OCI-LY7 (cell line): ENCODE data around the gene DSC1. TPM values are rescaled to one million over a fixed set of nuclear protein-coding genes. Genes with fewer than 3 reads are reported as not detected.

Experiments used
- BruUV-seq: library from RNA; stranded (reverse); fragments of 400-500 nt; replicated peaks from 2 replicates; lab custom pipeline; 2021; lab: Mats Ljungman, UMichigan
- CTCF ChIA-PET: fragments of 300-600 bp; sonication (Branson Sonifier 250); formaldehyde crosslinking; loops from one replicate; lab custom pipeline; 2022; ENCODE audit warnings: antibody characterized with exemption; ENCODE audit not compliant: unreplicated experiment; lab: Charles Lee
- POLR2A ChIA-PET: fragments of 300-600 bp; sonication (Branson Sonifier 250); formaldehyde crosslinking; loops from one replicate; lab custom pipeline; 2022; ENCODE audit warnings: antibody characterized with exemption; lab: Charles Lee
- DNase-seq: peaks from one replicate; pipeline ENCODE4 v3.0.0-alpha.2; 2015; ENCODE audit warnings: low spot score
- H2AFZ ChIP-seq: fragments of 200-600 bp; sonication (generic), shearing (Covaris generic); 2 replicates; pipeline ENCODE4 v1.6.1; 2014; ENCODE audit warnings: mild to moderate bottlenecking, antibody characterized with exemption, low read length, moderate library complexity
- H3K27ac ChIP-seq: fragments of 200-600 bp; sonication (generic); 2 replicates; pipeline ENCODE4 v1.5.1; 2014; ENCODE audit warnings: mixed run types, low read depth, mild to moderate bottlenecking, moderate library complexity, low read length, inconsistent platforms; ENCODE audit not compliant: poor library complexity, severe bottlenecking
- H3K36me3 ChIP-seq: fragments of 200-600 bp; sonication (generic); 2 replicates; pipeline ENCODE4 v1.6.1; 2014; ENCODE audit warnings: mild to moderate bottlenecking, antibody characterized with exemption, low read length, moderate library complexity, mixed read lengths; ENCODE audit not compliant: insufficient read depth
- H3K4me1 ChIP-seq: fragments of 200-600 bp; sonication (generic); 2 replicates; pipeline ENCODE4 v1.5.1; 2014; ENCODE audit warnings: mild to moderate bottlenecking, low read length; ENCODE audit not compliant: insufficient read depth, poor library complexity, severe bottlenecking
- H3K4me2 ChIP-seq: fragments of 200-600 bp; sonication (generic); 2 replicates; pipeline ENCODE4 v1.6.1; 2014; ENCODE audit warnings: mild to moderate bottlenecking, low read length
- H3K4me3 ChIP-seq: fragments of 200-600 bp; sonication (generic); 2 replicates; pipeline ENCODE4 v1.5.1; 2014; ENCODE audit warnings: mild to moderate bottlenecking, low read depth, low read length; ENCODE audit not compliant: poor library complexity, severe bottlenecking
- H3K79me2 ChIP-seq: fragments of 200-600 bp; sonication (generic); 2 replicates; pipeline ENCODE4 v1.6.1; 2016; ENCODE audit warnings: low read depth, mild to moderate bottlenecking, low read length, moderate library complexity, mixed read lengths; ENCODE audit not compliant: insufficient read depth
- H3K9me2 ChIP-seq: fragments of 200-600 bp; sonication (generic); 2 replicates; pipeline ENCODE4 v1.6.1; 2016; ENCODE audit warnings: mild to moderate bottlenecking, low read length, mixed read lengths; ENCODE audit not compliant: insufficient read depth
- H3K9me3 ChIP-seq: fragments of 200-600 bp; sonication (generic); 2 replicates; pipeline ENCODE4 v1.6.1; 2014; ENCODE audit warnings: mild to moderate bottlenecking, mixed run types, low read length, mixed read lengths
- H4K20me1 ChIP-seq: fragments of 200-600 bp; sonication (generic); 2 replicates; pipeline ENCODE4 v1.6.1; 2014; ENCODE audit warnings: mild to moderate bottlenecking, antibody characterized with exemption, low read length, moderate library complexity, mixed read lengths; ENCODE audit not compliant: insufficient read depth
- EZH2phosphoT487 ChIP-seq: fragments of 200-600 bp; sonication (generic); IDR thresholded peaks from 2 replicates; pipeline ENCODE4 v1.6.1; 2018; ENCODE audit warnings: low read depth, borderline replicate concordance, mild to moderate bottlenecking, mixed run types, antibody characterized with exemption, low read length, moderate library complexity, mixed read lengths
- intact Hi-C: fragments of 100-400 bp; cut with micrococcal nuclease; formaldehyde crosslinking; loops from one replicate; pipeline ENCODE4 v1.10.0; 2022; ENCODE audit not compliant: unreplicated experiment
- total RNA-seq, 2 experiments: library from RNA; depleted of rRNA in 1 of 2; stranded (reverse); fragments of >200 nt in 1 of 2; shearing (Covaris generic) in 1 of 2; gene quantifications; 2 replicates each; pipeline ENCODE4 v1.2.3, GENCODE V29; 2014 to 2022
- TF ChIP-seq, protein P1 (sequence below): fragments of 200-600 bp; sonication (generic); conservative IDR thresholded peaks from 2 replicates; pipeline ENCODE4 v1.5.1; 2014; ENCODE audit warnings: mild to moderate bottlenecking, antibody characterized with exemption, low read length, moderate library complexity, mixed read lengths

DSC1 gene
- total RNA-seq, 2 experiments from 2014 or later = not detected

GRCh38 chr18:31204166-31204565 lies 41.5 kb upstream of the DSC1 start:
- DNase-seq = no peak
- Histone ChIP-seq H3K4me3 (no peak overlapping the region), H3K9me3 (no peaks in the 10 kb centered on the region), H3K36me3 (no peaks in the 10 kb centered on the region), H3K27ac (no peak overlapping the region), H3K4me2 (no peak overlapping the region), H4K20me1 (no peaks in the 10 kb centered on the region), H3K79me2 (no peaks in the 10 kb centered on the region), H2AFZ (no peak overlapping the region), H3K4me1 (no peaks in the 10 kb centered on the region), H3K9me2 (no peaks in the 10 kb centered on the region)
- ChIA-PET CTCF (no interaction called here), POLR2A (no interaction called here)
- intact Hi-C loops = no loop called here
- BruUV-seq = no TSS peak
- no peak for TF ChIP-seq EZH2phosphoT487
- TF ChIP-seq, protein P1, sequence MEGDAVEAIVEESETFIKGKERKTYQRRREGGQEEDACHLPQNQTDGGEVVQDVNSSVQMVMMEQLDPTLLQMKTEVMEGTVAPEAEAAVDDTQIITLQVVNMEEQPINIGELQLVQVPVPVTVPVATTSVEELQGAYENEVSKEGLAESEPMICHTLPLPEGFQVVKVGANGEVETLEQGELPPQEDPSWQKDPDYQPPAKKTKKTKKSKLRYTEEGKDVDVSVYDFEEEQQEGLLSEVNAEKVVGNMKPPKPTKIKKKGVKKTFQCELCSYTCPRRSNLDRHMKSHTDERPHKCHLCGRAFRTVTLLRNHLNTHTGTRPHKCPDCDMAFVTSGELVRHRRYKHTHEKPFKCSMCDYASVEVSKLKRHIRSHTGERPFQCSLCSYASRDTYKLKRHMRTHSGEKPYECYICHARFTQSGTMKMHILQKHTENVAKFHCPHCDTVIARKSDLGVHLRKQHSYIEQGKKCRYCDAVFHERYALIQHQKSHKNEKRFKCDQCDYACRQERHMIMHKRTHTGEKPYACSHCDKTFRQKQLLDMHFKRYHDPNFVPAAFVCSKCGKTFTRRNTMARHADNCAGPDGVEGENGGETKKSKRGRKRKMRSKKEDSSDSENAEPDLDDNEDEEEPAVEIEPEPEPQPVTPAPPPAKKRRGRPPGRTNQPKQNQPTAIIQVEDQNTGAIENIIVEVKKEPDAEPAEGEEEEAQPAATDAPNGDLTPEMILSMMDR = no peak

DNA sequence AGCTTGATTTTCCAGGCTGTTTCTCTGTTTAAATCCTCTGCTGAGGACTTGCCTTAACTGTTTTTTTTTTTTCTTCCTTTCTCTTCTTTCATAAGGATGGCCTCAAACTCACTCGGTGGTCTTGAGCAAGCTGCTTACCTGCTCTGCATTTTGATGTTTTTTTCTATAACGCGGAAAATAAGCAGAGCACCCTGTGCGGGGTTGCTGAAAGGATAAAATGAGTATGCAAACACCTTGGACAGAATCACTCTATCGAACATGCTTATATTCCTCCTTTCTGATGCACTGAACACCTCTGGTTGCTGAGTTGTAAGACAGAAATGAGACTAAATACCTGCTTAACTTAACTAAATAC lies 41.1 kb upstream of the DSC1 start:
- Histone ChIP-seq H4K20me1 (no peaks in the 10 kb centered on the region), H3K4me1 (no peaks in the 10 kb centered on the region), H3K9me2 (no peaks in the 10 kb centered on the region), H3K27ac (no peak overlapping the region), H3K4me3 (no peak overlapping the region), H3K9me3 (no peaks in the 10 kb centered on the region), H3K4me2 (no peak overlapping the region), H2AFZ (no peak overlapping the region), H3K36me3 (no peaks in the 10 kb centered on the region), H3K79me2 (no peaks in the 10 kb centered on the region)
- CTCF ChIA-PET = no interaction called here
- no peak for DNase-seq
- TF ChIP-seq EZH2phosphoT487 = no peak
- TF ChIP-seq, protein P1 = no peak
- POLR2A ChIA-PET = interaction anchor here (0.6 kb wide), 1 partner anchor 23 kb away, joined by 4 read pairs; no protein-coding TSS in a partner anchor
- no TSS peak for BruUV-seq
- intact Hi-C loops = no loop called here

DNA sequence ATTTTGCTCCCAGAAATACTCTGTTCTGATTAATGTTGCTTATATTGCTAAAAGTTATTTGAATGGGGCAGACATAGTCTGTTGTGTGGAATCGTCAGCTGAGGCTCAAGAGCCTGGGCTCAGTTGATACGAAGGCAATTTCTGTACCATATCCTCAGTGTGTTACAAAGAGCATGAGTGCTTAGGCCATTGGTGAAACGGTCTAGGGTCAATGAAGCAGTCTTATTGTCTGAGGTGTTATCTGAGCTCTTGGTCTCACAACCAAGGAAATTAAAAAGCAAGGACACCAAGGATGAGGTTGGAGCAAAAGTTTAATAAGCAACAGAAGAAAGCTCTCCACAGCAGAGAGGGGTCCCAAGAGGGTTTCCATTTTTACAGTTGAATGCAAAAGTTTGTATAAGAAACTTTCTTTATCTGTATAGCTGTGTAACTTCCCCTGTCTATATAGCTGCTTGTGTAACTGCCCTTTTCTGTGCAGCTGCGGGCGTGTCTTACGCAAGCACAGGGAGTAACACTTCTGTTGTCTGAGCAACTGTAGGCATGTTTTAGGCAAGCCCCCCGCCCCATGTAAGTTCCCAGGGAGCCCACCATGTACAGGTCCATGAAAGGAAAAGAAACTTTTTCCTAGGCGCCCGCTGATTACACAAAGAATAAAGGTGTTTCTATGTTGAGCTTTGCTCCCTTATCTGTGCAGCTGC lies 40.6 kb upstream of the DSC1 start:
- no peaks in the 10 kb centered on the region for H3K9me3 ChIP-seq
- CTCF ChIA-PET = no interaction called here
- TF ChIP-seq, protein P1 = no peak
- no peak for TF ChIP-seq EZH2phosphoT487
- no peak overlapping the region for H2AFZ ChIP-seq
- POLR2A ChIA-PET = interaction anchor here (0.6 kb wide), 2 partner anchors 17 to 23 kb away, joined by 3 to 4 read pairs; no protein-coding TSS in a partner anchor
- BruUV-seq = no TSS peak
- H3K4me2 ChIP-seq = no peak overlapping the region
- H3K27ac ChIP-seq = no peak overlapping the region
- no peaks in the 10 kb centered on the region for H3K9me2 ChIP-seq
- intact Hi-C loops = no loop called here
- H3K4me1 ChIP-seq = no peaks in the 10 kb centered on the region
- no peak overlapping the region for H3K4me3 ChIP-seq
- no peaks in the 10 kb centered on the region for H4K20me1 ChIP-seq
- DNase-seq = no peak
- no peaks in the 10 kb centered on the region for H3K36me3 ChIP-seq
- H3K79me2 ChIP-seq = no peaks in the 10 kb centered on the region
